K562 (cell line): ENCODE measurements around the gene ABHD16B. TPM values are rescaled to one million over a fixed set of nuclear protein-coding genes. Genes with fewer than 3 reads are reported as not detected.

Source experiments
- ARID1B ChIP-seq: fragments of 450-650 bp; IDR thresholded peaks from 2 replicates; pipeline ENCODE4 v1.6.1; 2016; ENCODE audit warnings: antibody characterized with exemption, mild to moderate bottlenecking, inconsistent platforms
- BRCA1 ChIP-seq, 2 experiments: fragments of 450-650 bp in 1 of 2; sonication (generic) in 1 of 2; formaldehyde crosslinking in 1 of 2; IDR thresholded peaks; 2 replicates each; pipeline versions ENCODE4 v1.5.0 to v1.6.1; 2017 to 2020; ENCODE audit warnings: mild to moderate bottlenecking in 1 of 2, missing genetic modification reagents in 1 of 2
- FIP1L1 ChIP-seq: fragments of 200-400 bp; formaldehyde crosslinking; IDR thresholded peaks from 2 replicates; pipeline ENCODE4 v1.6.1; 2018; ENCODE audit warnings: mild to moderate bottlenecking, low read depth, low read length; ENCODE audit not compliant: poor library complexity, severe bottlenecking
- GABPB2 ChIP-seq: fragments of 250-450 bp; sonication (Bioruptor Pico); conservative IDR thresholded peaks from 2 replicates; pipeline ENCODE4 v1.5.1; 2021; ENCODE audit warnings: mild to moderate bottlenecking
- GATAD2A ChIP-seq: fragments of 450-650 bp; IDR thresholded peaks from 2 replicates; pipeline ENCODE4 v1.6.1; 2017
- HDAC1 ChIP-seq, 2 experiments: fragments of 450-650 bp; IDR thresholded peaks; 2 replicates each; pipeline ENCODE4 v1.6.1; 2016 to 2017; ENCODE audit warnings: inconsistent platforms in 1 of 2, mild to moderate bottlenecking in 1 of 2, moderate library complexity in 1 of 2
- MCM2 ChIP-seq: fragments of 450-650 bp; IDR thresholded peaks from 2 replicates; pipeline ENCODE4 v1.6.1; 2017; ENCODE audit warnings: low read depth, mild to moderate bottlenecking
- MITF ChIP-seq: IDR thresholded peaks from 2 replicates; pipeline ENCODE4 v1.6.1; 2014; ENCODE audit warnings: antibody characterized with exemption
- PATZ1 ChIP-seq: fragments of 250-450 bp; sonication (Bioruptor Pico); IDR thresholded peaks from 2 replicates; pipeline ENCODE4 v1.5.0; 2020; ENCODE audit warnings: mild to moderate bottlenecking, borderline replicate concordance
- PRMT5 ChIP-seq: sonication (generic); formaldehyde crosslinking; IDR thresholded peaks from 2 replicates; pipeline ENCODE4 v1.5.0; 2020; ENCODE audit warnings: missing genetic modification reagents
- RBM34 ChIP-seq: fragments of 200-400 bp; formaldehyde crosslinking; IDR thresholded peaks from 2 replicates; pipeline ENCODE4 v1.6.1; 2018; ENCODE audit warnings: low read length, borderline replicate concordance; ENCODE audit not compliant: insufficient read depth
- SAP30 ChIP-seq: fragments of 200-600 bp; sonication (generic); IDR thresholded peaks from 2 replicates; pipeline ENCODE4 v1.6.1; 2012; ENCODE audit warnings: borderline replicate concordance, low read depth, mild to moderate bottlenecking, moderate library complexity, low read length, control low read depth, inconsistent platforms; ENCODE audit not compliant: insufficient read depth, poor library complexity, severe bottlenecking
- SMAD4 ChIP-seq: fragments of 250-450 bp; sonication (Bioruptor Pico); conservative IDR thresholded peaks from 2 replicates; pipeline ENCODE4 v1.8.0; 2021; ENCODE audit warnings: inconsistent platforms, mild to moderate bottlenecking, moderate library complexity
- SREBF1 ChIP-seq: fragments of 150-350 bp; IDR thresholded peaks from 2 replicates; pipeline ENCODE4 v1.6.1; 2014; ENCODE audit warnings: antibody characterized with exemption, low read depth, low read length, borderline replicate concordance
- ZBTB2 ChIP-seq: fragments of 450-650 bp; IDR thresholded peaks from 2 replicates; pipeline ENCODE4 v1.6.1; 2016; ENCODE audit warnings: antibody characterized with exemption
- ZNF121 ChIP-seq: sonication (generic); formaldehyde crosslinking; conservative IDR thresholded peaks from 2 replicates; pipeline ENCODE4 v1.8.0; 2022; ENCODE audit warnings: missing genetic modification reagents
- ZNF263 ChIP-seq: sonication (generic); formaldehyde crosslinking; IDR thresholded peaks from 2 replicates; pipeline ENCODE4 v1.8.0; 2022; ENCODE audit warnings: mild to moderate bottlenecking, missing genetic modification reagents, borderline replicate concordance
- ZNF57 ChIP-seq: fragments of 450-650 bp; formaldehyde crosslinking; IDR thresholded peaks from 2 replicates; pipeline ENCODE4 v1.4.0; 2020; ENCODE audit warnings: mild to moderate bottlenecking, moderate library complexity
- polyA plus RNA-seq, 8 experiments: library from polyadenylated mRNA; depleted of rRNA in 4 of 8; stranded (reverse) in 5 of 8; unstranded in 3 of 8; fragments of >200 nt; fragmentation: Nextera tagmentation in 2 of 8; fragmentation: Illumina TruSeq in 1 of 8; extraction: Ambion mirVana in 2 of 8; extraction: Trizol in 1 of 8; gene quantifications; 2 replicates each; pipeline versions ENCODE4 v1.2.1 to v1.2.3, GENCODE V29; 2011 to 2014; ENCODE audit warnings: inconsistent platforms in 1 of 8, missing spikeins in 1 of 8
- total RNA-seq, 7 experiments: library from RNA; depleted of rRNA in 6 of 7; stranded (reverse); fragments of >200 nt in 6 of 7; fragmentation: Illumina TruSeq in 2 of 7; extraction: Trizol in 2 of 7; gene quantifications; 2 replicates each; pipeline versions ENCODE4 v1.2.1 to v1.2.3, GENCODE V29; 2011 to 2021; ENCODE audit warnings: low replicate concordance in 1 of 7

The ABHD16B gene
- total and polyA plus RNA-seq, 9 of the 15 experiments (the other 6 are each of a cell fraction or from before 2014, with no cell fraction given): not detected

GRCh38 chr20:63846888-63847236 lies 14.4 kb upstream of the ABHD16B start (continued):
- TF ChIP-seq ZBTB2 (peak; percentile 60; the same call in 1 of the 2 replicates), ZNF57 (CRISPR knock-in tag) (no peak), RBM34 (no peak), PRMT5 (no peak), HDAC1 (IDR thresholded peaks at IDR 0.05) (no peak; a peak in 2 of 4 replicates), ARID1B (peak; percentile 24), ZNF263 (CRISPR knock-in tag) (no peak), SAP30 (no peak), SMAD4 (CRISPR knock-in tag) (no peak), GATAD2A (peak; percentile 73; the same call in 1 of the 2 replicates), MITF (no peak), FIP1L1 (no peak), GABPB2 (CRISPR knock-in tag) (no peak), SREBF1 (no peak), MCM2 (no peak), BRCA1 (IDR thresholded peaks at IDR 0.05) (no peak), BRCA1 (CRISPR knock-in tag; IDR thresholded peaks at IDR 0.05) (no peak), PATZ1 (CRISPR knock-in tag) (no peak), ZNF121 (no peak)
